IPS-18a (cell line): ENCODE data around the gene NLRP5.
"Not testable (repeated sequence)": the region's sequence is repeated elsewhere in the genome, so short reads cannot be mapped to it uniquely, and the experiment has no call there.

Experiments
- H3K27ac ChIP-seq: one replicate; pipeline ENCODE4 v1.5.1; 2013; ENCODE audit warnings: low read length
- H3K27me3 ChIP-seq: one replicate; pipeline ENCODE4 v1.6.1; 2013; ENCODE audit warnings: mild to moderate bottlenecking, low read length; ENCODE audit not compliant: control insufficient read depth, insufficient read depth
- H3K36me3 ChIP-seq: one replicate; pipeline ENCODE4 v1.6.1; 2013; ENCODE audit warnings: low read depth, low read length; ENCODE audit not compliant: control insufficient read depth
- H3K4me1 ChIP-seq: one replicate; pipeline ENCODE4 v1.6.1; 2013; ENCODE audit warnings: low read depth, low read length; ENCODE audit not compliant: control insufficient read depth
- H3K4me3 ChIP-seq: one replicate; pipeline ENCODE4 v1.5.1; 2013; ENCODE audit warnings: low read length
- H3K9ac ChIP-seq: one replicate; pipeline ENCODE4 v1.6.1; 2013; ENCODE audit warnings: mild to moderate bottlenecking, low read length, moderate library complexity
- H3K9me3 ChIP-seq: one replicate; pipeline ENCODE4 v1.6.1; 2013; ENCODE audit warnings: low read depth, low read length; ENCODE audit not compliant: control insufficient read depth

Gene NLRP5

DNA sequence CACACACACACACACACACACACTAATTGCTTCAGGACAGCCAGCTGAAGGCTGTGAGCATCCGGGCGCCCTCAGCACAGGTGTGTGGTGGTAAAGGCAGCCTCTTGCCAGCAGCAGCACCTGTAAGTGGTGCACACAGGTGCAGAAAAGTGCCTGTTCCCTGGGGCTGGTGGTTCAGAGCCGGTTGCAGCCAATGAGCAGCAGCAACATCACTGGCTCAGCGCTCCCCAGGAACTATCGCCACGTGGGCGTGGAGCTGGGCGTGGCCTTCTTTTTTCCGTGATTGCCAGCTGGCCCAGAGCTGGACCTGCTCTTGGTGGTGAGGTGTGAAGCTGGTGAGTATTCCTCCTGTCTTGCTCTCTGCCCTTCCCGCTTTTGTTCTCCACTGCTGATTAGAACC is at the start of gene NLRP5:
Gene NLRP5, plus strand, starts transcription at position 289 of the 400 bp plus-strand sequence.
- no peaks in the 10 kb centered on the region for H3K36me3 ChIP-seq
- H3K4me3 ChIP-seq: no peak within 1 kb of the TSS
- peaks cover 58% of the 10 kb centered on the region for H3K9me3 ChIP-seq
- H3K4me1 ChIP-seq: no peaks in the 10 kb centered on the region
- no peaks in the 10 kb centered on the region for H3K27me3 ChIP-seq
- no peak within 1 kb of the TSS for H3K9ac ChIP-seq
- no peak within 1 kb of the TSS for H3K27ac ChIP-seq

- peaks cover 46% of the 10 kb centered on the region for H3K9me3 ChIP-seq
- no peak overlapping the region for H3K4me3 ChIP-seq
- H3K27ac ChIP-seq: no peak overlapping the region
- H3K36me3 ChIP-seq: no peaks in the 10 kb centered on the region
- H3K9ac ChIP-seq: no peak overlapping the region
- no peaks in the 10 kb centered on the region for H3K27me3 ChIP-seq
- H3K4me1 ChIP-seq: no peaks in the 10 kb centered on the region
Measured at GRCh38 chr19:55939206-55939605, 47.4 kb upstream of the NLRP5 start.

DNA sequence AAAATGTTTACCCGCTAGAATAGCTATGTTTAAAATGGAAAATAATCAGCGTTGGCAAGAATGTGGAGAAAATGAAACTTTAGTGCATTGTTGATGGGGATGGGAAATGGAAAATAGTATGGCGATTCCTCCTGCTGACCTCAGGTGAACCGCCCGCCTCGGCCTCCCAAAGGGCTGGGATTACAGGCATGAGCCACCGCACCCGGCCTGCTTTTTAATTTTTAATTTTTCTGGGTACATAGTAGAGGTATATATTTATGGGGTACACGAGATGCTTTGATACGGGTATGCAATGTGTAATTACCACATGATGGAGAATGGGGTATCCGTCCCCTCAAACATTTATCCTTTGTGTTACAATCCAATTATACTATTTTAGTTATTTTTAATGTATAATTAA is 46.3 kb upstream of the NLRP5 start:
- Histone ChIP-seq H3K9ac (no peak overlapping the region), H3K4me3 (no peak overlapping the region), H3K9me3 (peaks cover 39% of the 10 kb centered on the region), H3K27me3 (no peaks in the 10 kb centered on the region), H3K36me3 (no peaks in the 10 kb centered on the region), H3K27ac (no peak overlapping the region), H3K4me1 (no peaks in the 10 kb centered on the region)

DNA sequence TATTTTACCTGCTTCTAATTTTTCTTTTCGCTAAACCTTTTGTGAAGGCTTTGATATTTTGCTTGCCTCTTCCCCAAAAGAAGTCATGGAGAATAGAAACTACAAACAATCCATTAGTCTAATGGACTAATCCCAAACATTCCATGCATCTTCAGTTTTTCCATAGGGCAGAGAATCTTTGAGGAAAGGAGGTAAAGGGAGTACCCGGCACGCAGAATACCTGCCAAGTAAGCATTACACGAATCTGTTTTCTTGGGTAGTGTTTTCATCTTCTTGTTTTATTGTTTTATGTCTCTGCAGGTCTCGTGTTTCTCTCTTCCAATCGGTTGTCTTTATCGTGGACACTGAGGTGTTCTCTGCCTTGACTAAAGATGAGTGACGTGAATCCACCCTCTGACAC is 39.0 kb upstream of the NLRP5 start, which contains the start of gene NLRP8:
Gene NLRP8, plus strand, starts transcription at position 301 of the 400 bp plus-strand sequence.
- no peaks in the 10 kb centered on the region for H3K27me3 ChIP-seq
- H3K9ac ChIP-seq: no peak within 1 kb of the TSS
- no peaks in the 10 kb centered on the region for H3K36me3 ChIP-seq
- H3K27ac ChIP-seq: no peak within 1 kb of the TSS
- H3K9me3 ChIP-seq: peaks cover 54% of the 10 kb centered on the region
- H3K4me1 ChIP-seq: no peaks in the 10 kb centered on the region
- no peak within 1 kb of the TSS for H3K4me3 ChIP-seq

DNA sequence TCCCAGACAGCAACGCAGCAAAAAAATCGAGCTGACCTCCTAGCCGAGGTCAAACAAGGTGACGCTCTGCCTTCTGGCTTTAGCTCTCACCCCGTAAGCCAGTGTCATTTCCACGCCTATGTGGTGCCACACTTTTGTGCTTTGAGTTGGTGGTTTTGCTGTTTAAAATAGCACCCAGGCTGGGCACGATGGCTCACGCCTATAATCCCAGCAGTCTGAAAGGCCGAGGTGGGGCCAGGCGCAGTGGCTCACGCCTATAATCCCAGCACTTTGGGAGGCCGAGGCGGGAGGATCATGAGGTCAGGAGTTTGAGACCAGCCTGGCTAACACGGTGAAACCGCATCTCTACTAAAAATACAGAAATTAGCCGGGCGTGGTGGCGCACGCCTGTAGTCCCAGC is 36.0 kb upstream of the NLRP5 start:
- peaks cover 72% of the 10 kb centered on the region for H3K9me3 ChIP-seq
- not testable (repeated sequence) for H3K4me3 ChIP-seq, H3K4me1 ChIP-seq, H3K9ac ChIP-seq, H3K36me3 ChIP-seq, H3K27me3 ChIP-seq, H3K27ac ChIP-seq

DNA sequence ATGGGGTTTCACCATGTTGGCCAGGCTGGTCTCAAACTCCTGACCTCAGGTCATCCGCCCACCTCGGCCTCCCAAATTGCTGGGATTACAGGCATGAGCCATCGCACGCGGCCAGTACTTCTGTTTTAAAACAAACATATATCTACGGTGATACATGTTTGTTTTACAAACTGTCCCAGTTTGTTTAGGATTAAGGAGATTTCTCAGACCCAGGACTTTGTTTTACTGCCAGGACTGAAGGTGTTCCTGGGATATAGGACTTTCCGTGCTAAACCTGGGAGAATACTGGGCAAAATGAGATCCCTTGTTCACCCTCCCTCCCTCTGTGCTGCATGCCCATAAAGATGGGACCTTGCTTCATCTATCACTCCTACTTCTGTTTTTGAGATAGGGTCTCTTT is 30.1 kb upstream of the NLRP5 start:
- no peak overlapping the region for H3K4me3 ChIP-seq
- no peaks in the 10 kb centered on the region for H3K27me3 ChIP-seq
- H3K9ac ChIP-seq: no peak overlapping the region
- no peaks in the 10 kb centered on the region for H3K36me3 ChIP-seq
- H3K4me1 ChIP-seq: no peaks in the 10 kb centered on the region
- H3K9me3 ChIP-seq: peaks cover 64% of the 10 kb centered on the region
- H3K27ac ChIP-seq: no peak overlapping the region

- no peaks in the 10 kb centered on the region for H3K36me3 ChIP-seq
- H3K9ac ChIP-seq: no peak overlapping the region
- no peak overlapping the region for H3K27ac ChIP-seq
- no peak overlapping the region for H3K4me3 ChIP-seq
- no peaks in the 10 kb centered on the region for H3K4me1 ChIP-seq
- H3K9me3 ChIP-seq: peaks cover 64% of the 10 kb centered on the region
- H3K27me3 ChIP-seq: no peaks in the 10 kb centered on the region
Measured at GRCh38 chr19:55958356-55958755, 28.2 kb upstream of the NLRP5 start.

DNA sequence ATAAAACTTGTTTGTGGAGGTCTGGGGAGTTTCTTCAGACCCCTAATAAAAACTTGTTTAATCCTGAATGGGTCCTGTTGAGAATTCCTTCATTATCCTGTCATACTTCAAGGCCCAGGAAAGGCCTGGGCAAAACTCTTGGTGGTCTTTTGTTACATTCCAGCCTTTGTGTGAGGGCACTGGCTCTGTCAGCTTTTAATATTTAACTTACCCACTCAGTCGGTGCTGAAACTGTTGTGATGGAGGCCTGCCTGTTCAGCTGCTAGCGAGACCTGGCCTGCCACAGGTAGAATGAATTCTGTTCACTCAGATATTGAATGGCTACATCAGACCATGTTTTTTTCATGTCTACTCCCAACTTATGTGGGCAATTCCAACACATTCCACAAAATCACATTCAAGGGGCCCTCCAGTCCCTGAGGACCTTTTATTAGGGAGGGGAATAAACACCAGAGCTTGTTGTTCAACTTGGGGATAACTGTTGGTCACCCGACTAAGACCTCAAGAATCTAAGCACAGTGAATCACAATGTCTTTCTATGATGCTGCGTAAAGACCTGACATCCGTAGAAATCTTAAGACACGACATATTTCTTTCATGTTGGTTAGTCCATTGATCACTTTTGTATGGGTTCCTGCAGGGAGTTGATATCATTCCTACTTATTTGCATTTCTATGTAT is 26.4 kb upstream of the NLRP5 start:
- H3K27me3 ChIP-seq: no peaks in the 10 kb centered on the region
- no peak overlapping the region for H3K27ac ChIP-seq
- peaks cover 63% of the 10 kb centered on the region for H3K9me3 ChIP-seq
- no peak overlapping the region for H3K9ac ChIP-seq
- H3K36me3 ChIP-seq: no peaks in the 10 kb centered on the region
- H3K4me3 ChIP-seq: no peak overlapping the region
- H3K4me1 ChIP-seq: no peaks in the 10 kb centered on the region

DNA sequence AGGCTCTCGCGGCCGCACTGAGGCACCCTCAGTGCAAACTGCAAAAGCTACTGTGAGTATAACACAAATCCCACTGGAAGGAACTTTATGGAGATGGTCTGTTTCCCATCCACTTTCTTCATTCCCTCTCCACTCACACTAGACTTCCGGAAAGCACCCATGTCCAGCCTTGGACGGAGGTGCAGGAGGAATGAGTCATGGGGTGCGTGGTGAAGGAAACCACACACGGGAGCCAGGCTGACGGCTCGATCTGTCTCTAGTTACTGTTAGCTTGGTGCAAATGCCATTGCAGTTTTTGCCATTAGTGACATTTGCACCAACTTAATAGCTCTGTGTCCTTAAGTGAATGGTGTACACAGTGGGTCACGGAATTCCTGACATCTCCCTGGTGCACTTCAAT is 24.4 kb upstream of the NLRP5 start:
- Histone ChIP-seq H3K9ac (no peak overlapping the region), H3K9me3 (peaks cover 52% of the 10 kb centered on the region), H3K27ac (no peak overlapping the region), H3K27me3 (no peaks in the 10 kb centered on the region), H3K4me3 (no peak overlapping the region), H3K4me1 (no peaks in the 10 kb centered on the region), H3K36me3 (no peaks in the 10 kb centered on the region)

DNA sequence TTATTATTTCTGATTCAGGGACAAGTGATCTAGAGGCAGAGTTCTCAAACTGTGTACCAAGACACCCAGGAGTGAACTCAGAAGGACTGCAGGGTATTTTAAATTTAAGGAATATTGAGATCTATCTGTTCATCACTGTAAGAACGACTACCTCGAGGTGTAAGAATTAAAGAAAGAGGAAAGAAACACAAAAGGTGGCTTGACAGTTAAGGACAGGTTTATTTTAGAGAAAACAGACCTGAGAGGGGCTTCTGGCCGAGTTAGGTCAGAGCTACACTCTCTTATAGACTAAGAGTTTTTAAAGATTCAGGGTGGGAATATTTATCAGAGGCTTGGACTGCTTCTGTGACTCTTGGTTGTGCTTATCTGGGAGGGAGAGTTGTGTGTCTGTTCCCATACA is 12.6 kb upstream of the NLRP5 start:
- Histone ChIP-seq H3K9me3 (peaks cover 58% of the 10 kb centered on the region), H3K4me1 (no peaks in the 10 kb centered on the region), H3K36me3 (no peaks in the 10 kb centered on the region), H3K27me3 (no peaks in the 10 kb centered on the region), H3K9ac (no peak overlapping the region), H3K27ac (no peak overlapping the region), H3K4me3 (no peak overlapping the region)

- H3K27ac ChIP-seq: no peak overlapping the region
- no peak overlapping the region for H3K9ac ChIP-seq
- no peak overlapping the region for H3K4me3 ChIP-seq
- no peaks in the 10 kb centered on the region for H3K4me1 ChIP-seq
- no peaks in the 10 kb centered on the region for H3K27me3 ChIP-seq
- H3K36me3 ChIP-seq: no peaks in the 10 kb centered on the region
- H3K9me3 ChIP-seq: peaks cover 56% of the 10 kb centered on the region
Measured at GRCh38 chr19:55980415-55980814, 6.2 kb upstream of the NLRP5 start.

- Histone ChIP-seq H3K36me3 (no peaks in the 10 kb centered on the region), H3K27me3 (no peaks in the 10 kb centered on the region), H3K9ac (no peak overlapping the region), H3K4me3 (no peak overlapping the region), H3K4me1 (no peaks in the 10 kb centered on the region), H3K9me3 (peaks cover 61% of the 10 kb centered on the region), H3K27ac (no peak overlapping the region)
Measured at GRCh38 chr19:55985254-55985653, 1.3 kb upstream of the NLRP5 start.
